Measurements from ENCODE around the gene PCDHB10. TPM values are rescaled to one million over a fixed set of nuclear protein-coding genes. Genes with fewer than 3 reads are reported as not detected.
"Not testable (repeated sequence)": the region's sequence is repeated elsewhere in the genome, so short reads cannot be mapped to it uniquely, and the experiment has no call there.

The PCDHB10 gene
- total RNA-seq, 4 donors from 2014 or later, result 0.19 to 1.5 (median 0.76) TPM

- WGBS, 2 donors, result 39 to 67% methylated on average over 1 of the region's 1 CpG
These were observed 11.8 kb upstream of the PCDHB10 start for GRCh38 chr5:141180313-141180712.

GRCh38 chr5:141182248-141182647 is 9.9 kb upstream of the PCDHB10 start, which contains the start of gene PCDHB16:
TSS of gene PCDHB16 (plus strand) at chr5:141182387. CDS start at chr5:141182560, 173 bp downstream.
- H3K4me3 ChIP-seq (ENCODE audit: low read depth, poor library complexity, severe bottlenecking), result peak within 1 kb of the TSS; percentile 1
- TF ChIP-seq CTCF (IDR thresholded peaks at IDR 0.05) (no peak), POLR2A (IDR thresholded peaks at IDR 0.05) (no peak)
- no peak for DNase-seq (ENCODE audit: low spot score in 2 of 2)
- intact Hi-C loops (cut with DNase I; ENCODE audit: low total_unique reads), result no loop called here
- WGBS, 2 donors, result 10 to 11% methylated on average over 13 of the region's 13 CpGs

More at GRCh38 chr5:141180313-141180712, 11.8 kb upstream of the PCDHB10 start:
- no peak for DNase-seq (ENCODE audit: low spot score in 2 of 2)
- TF ChIP-seq POLR2A (IDR thresholded peaks at IDR 0.05) (no peak), CTCF (IDR thresholded peaks at IDR 0.05) (no peak)
- no peak overlapping the region for H3K4me3 ChIP-seq (ENCODE audit: low read depth, poor library complexity, severe bottlenecking)
- intact Hi-C loops (cut with DNase I; ENCODE audit: low total_unique reads), result no loop called here

- intact Hi-C loops (cut with DNase I; ENCODE audit: low total_unique reads); DNase-seq (ENCODE audit: low spot score in 2 of 2); H3K4me3 ChIP-seq (ENCODE audit: low read depth, poor library complexity, severe bottlenecking): not testable (repeated sequence)
- WGBS, 2 donors, result 20 to 40% methylated on average over 3 to 12 of the region's 69 CpGs
These were observed 7.9 kb upstream of the PCDHB10 start for GRCh38 chr5:141184117-141184855.

GRCh38 chr5:141186897-141187512 is 5.1 kb upstream of the PCDHB10 start, which contains the start of gene PCDHB9:
TSS of gene PCDHB9 (plus strand) at chr5:141187161. CDS start at chr5:141187319, 158 bp downstream.
- no peak for DNase-seq (ENCODE audit: low spot score in 2 of 2)
- intact Hi-C loops (cut with DNase I; ENCODE audit: low total_unique reads), result no loop called here
- H3K4me3 ChIP-seq (ENCODE audit: low read depth, poor library complexity, severe bottlenecking), result no peak within 1 kb of the TSS
- WGBS, 2 donors, result 18 to 24% methylated on average over 9 of the region's 9 CpGs
- TF ChIP-seq CTCF (IDR thresholded peaks at IDR 0.05) (no peak), POLR2A (IDR thresholded peaks at IDR 0.05) (no peak)

- intact Hi-C loops (cut with DNase I; ENCODE audit: low total_unique reads); H3K4me3 ChIP-seq (ENCODE audit: low read depth, poor library complexity, severe bottlenecking); DNase-seq (ENCODE audit: low spot score in 2 of 2): not testable (repeated sequence)
- 28 to 36% methylated on average over 8 to 24 of the region's 37 CpGs for WGBS, 2 donors
These were observed 3.5 kb upstream of the PCDHB10 start for GRCh38 chr5:141188682-141189081.

GRCh38 chr5:141189131-141189530 is 3.0 kb upstream of the PCDHB10 start:
- DNase-seq (ENCODE audit: low spot score in 2 of 2); intact Hi-C loops (cut with DNase I; ENCODE audit: low total_unique reads); H3K4me3 ChIP-seq (ENCODE audit: low read depth, poor library complexity, severe bottlenecking): not testable (repeated sequence)
- WGBS, 2 donors, result 45% methylated on average over 18 of the region's 35 CpGs; no CpG with 5 or more reads in 1 of the 2 donors

- DNase-seq (ENCODE audit: low spot score in 2 of 2); intact Hi-C loops (cut with DNase I; ENCODE audit: low total_unique reads); H3K4me3 ChIP-seq (ENCODE audit: low read depth, poor library complexity, severe bottlenecking): not testable (repeated sequence)
- WGBS, 2 donors, result 22 to 39% methylated on average over 7 to 22 of the region's 37 CpGs
These were observed 2.2 kb downstream of the PCDHB10 start for GRCh38 chr5:141194332-141194731.

Data from lower leg skin (tissue), 4 donors.